Measurements from ENCODE around the gene CCDC146.

The CCDC146 gene

GRCh38 chr7:77252506-77252905 is 130.1 kb downstream of the CCDC146 start:
- TF ChIP-seq CTCF (IDR thresholded peaks at IDR 0.05; ENCODE audit: low read depth, low read length), result no peak
- TF ChIP-seq, protein P1, sequence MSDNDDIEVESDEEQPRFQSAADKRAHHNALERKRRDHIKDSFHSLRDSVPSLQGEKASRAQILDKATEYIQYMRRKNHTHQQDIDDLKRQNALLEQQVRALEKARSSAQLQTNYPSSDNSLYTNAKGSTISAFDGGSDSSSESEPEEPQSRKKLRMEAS (IDR thresholded peaks at IDR 0.05; ENCODE audit: low read depth, low read length), result no peak
- TF ChIP-seq MYC (IDR thresholded peaks at IDR 0.05; ENCODE audit: low read depth, low read length), result no peak
- DNase-seq (ENCODE audit: low read depth), result no peak
- no peak overlapping the region for H3K4me3 ChIP-seq (ENCODE audit: low read depth, low read length)

DNA sequence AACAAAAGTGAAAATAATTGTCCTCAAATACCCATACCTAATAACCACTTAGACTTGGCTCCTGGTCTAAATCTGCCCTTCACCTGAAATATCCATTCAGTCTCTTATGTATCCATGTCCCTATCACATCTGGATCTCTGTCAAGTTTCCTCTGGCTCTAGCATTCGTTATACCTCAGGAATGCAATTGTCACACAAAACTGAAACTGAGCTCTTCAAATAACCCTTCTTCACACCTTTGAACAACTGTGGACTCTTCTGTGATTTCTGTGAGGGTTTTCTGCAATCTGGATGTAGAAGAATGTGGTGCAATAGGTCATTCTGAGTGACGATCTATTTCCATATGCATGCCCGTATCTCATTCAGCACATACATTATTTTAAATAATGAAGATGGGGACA is 130.7 kb downstream of the CCDC146 start:
- no peak for DNase-seq (ENCODE audit: low read depth)
- TF ChIP-seq POLR2A (IDR thresholded peaks at IDR 0.05; ENCODE audit: extremely low read depth, insufficient read length) (no peak), MYC (IDR thresholded peaks at IDR 0.05; ENCODE audit: low read depth, low read length) (no peak), CTCF (IDR thresholded peaks at IDR 0.05; ENCODE audit: low read depth, low read length) (no peak)
- TF ChIP-seq, protein P1 (IDR thresholded peaks at IDR 0.05; ENCODE audit: low read depth, low read length), result no peak
- no peak overlapping the region for H3K4me3 ChIP-seq (ENCODE audit: low read depth, low read length)

GRCh38 chr7:77254429-77254828 is 132.0 kb downstream of the CCDC146 start:
- H3K4me3 ChIP-seq (ENCODE audit: low read depth, low read length), result no peak overlapping the region
- no peak for DNase-seq (ENCODE audit: low read depth)
- no peak for TF ChIP-seq MYC (IDR thresholded peaks at IDR 0.05; ENCODE audit: low read depth, low read length)
- TF ChIP-seq POLR2A (IDR thresholded peaks at IDR 0.05; ENCODE audit: extremely low read depth, insufficient read length), result no peak
- no peak for TF ChIP-seq CTCF (IDR thresholded peaks at IDR 0.05; ENCODE audit: low read depth, low read length)
- TF ChIP-seq, protein P1 (IDR thresholded peaks at IDR 0.05; ENCODE audit: low read depth, low read length), result no peak

DNA sequence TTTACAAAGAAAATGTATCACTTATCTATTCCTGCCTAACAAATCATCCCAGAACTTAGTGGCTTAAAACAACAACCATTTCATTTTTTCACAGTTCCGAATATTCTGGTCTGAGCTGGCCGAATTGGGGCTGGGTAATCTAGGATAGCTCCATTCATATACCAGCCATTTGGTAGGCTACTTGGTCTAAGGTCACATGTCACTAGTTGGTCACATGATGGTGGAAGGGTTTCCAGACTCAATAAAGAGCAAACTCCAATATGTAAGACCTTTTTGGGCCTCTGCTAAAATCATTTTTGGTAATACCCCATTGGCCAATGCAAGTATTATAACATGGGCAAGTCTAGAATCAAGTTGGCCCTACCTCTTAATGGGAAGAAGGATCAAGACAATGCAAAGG is 132.5 kb downstream of the CCDC146 start:
- H3K4me3 ChIP-seq (ENCODE audit: low read depth, low read length), result no peak overlapping the region
- no peak for DNase-seq (ENCODE audit: low read depth)
- TF ChIP-seq, protein P1 (IDR thresholded peaks at IDR 0.05; ENCODE audit: low read depth, low read length), result no peak
- TF ChIP-seq POLR2A (IDR thresholded peaks at IDR 0.05; ENCODE audit: extremely low read depth, insufficient read length) (no peak), CTCF (IDR thresholded peaks at IDR 0.05; ENCODE audit: low read depth, low read length) (no peak), MYC (IDR thresholded peaks at IDR 0.05; ENCODE audit: low read depth, low read length) (no peak)

GRCh38 chr7:77258014-77258413 is 135.6 kb downstream of the CCDC146 start:
- H3K4me3 ChIP-seq (ENCODE audit: low read depth, low read length), result no peak overlapping the region
- peak; percentile 90 for DNase-seq (ENCODE audit: low read depth)
- TF ChIP-seq POLR2A (IDR thresholded peaks at IDR 0.05; ENCODE audit: extremely low read depth, insufficient read length) (no peak), MYC (IDR thresholded peaks at IDR 0.05; ENCODE audit: low read depth, low read length) (peak; percentile 29; the same call in 1 of the 2 replicates)

DNA sequence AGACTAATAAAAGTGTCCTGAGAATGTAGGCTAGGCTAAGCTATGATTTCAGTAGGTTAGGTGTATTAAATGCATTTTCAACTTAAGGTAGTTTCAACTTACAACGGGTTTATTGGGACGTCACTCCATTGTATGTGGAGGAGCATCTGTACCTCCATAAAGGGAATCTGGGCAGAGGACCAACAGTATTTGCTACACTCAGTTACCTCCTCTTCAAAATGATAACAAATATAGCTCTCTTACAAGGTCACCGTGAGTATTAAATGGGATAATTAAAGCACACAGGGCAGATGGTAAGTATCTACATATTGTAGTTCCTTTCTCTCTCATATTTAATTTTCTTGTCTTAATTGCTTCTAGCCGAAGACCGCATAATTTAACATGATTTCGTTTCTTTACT is 136.2 kb downstream of the CCDC146 start:
- TF ChIP-seq MYC (IDR thresholded peaks at IDR 0.05; ENCODE audit: low read depth, low read length), result no peak
- TF ChIP-seq CTCF (IDR thresholded peaks at IDR 0.05; ENCODE audit: low read depth, low read length), result no peak
- TF ChIP-seq, protein P1 (IDR thresholded peaks at IDR 0.05; ENCODE audit: low read depth, low read length), result no peak
- no peak for TF ChIP-seq POLR2A (IDR thresholded peaks at IDR 0.05; ENCODE audit: extremely low read depth, insufficient read length)
- no peak for DNase-seq (ENCODE audit: low read depth)
- H3K4me3 ChIP-seq (ENCODE audit: low read depth, low read length), result no peak overlapping the region
